H1 (cell line): ENCODE data around the gene NAA10. TPM values are rescaled to one million over a fixed set of nuclear protein-coding genes. Genes with fewer than 3 reads are reported as not detected.

Experiments
- CTCF ChIA-PET: fragments of 300-600 bp; sonication (Branson Sonifier 250); formaldehyde crosslinking; loops from one replicate; lab custom pipeline; 2021; ENCODE audit not compliant: partially characterized antibody; lab: Charles Lee
- POLR2A ChIA-PET: fragments of 300-600 bp; sonication (Branson Sonifier 250); formaldehyde crosslinking; loops from one replicate; lab custom pipeline; 2021; ENCODE audit warnings: inconsistent platforms; ENCODE audit not compliant: partially characterized antibody; lab: Charles Lee
- DNase-seq, 2 experiments: peaks; one replicate each; pipeline versions ENCODE4 v3.0.0 to v3.0.0-alpha.2; 2010 to 2022; ENCODE audit warnings: low spot score in 2 of 2, low read depth in 1 of 2, mixed read lengths in 1 of 2
- FAIRE-seq: peaks from 2 replicates; lab custom pipeline; 2011; peaks lifted over from hg19 to GRCh38; lab: Jason Lieb, UNC
- H2AFZ ChIP-seq: 2 replicates; pipeline ENCODE4 v1.8.1; 2012; ENCODE audit warnings: low read length, inconsistent platforms
- H2AK5ac ChIP-seq: 2 replicates; pipeline ENCODE4 v1.6.1; 2013; ENCODE audit warnings: low read depth, low read length
- H2BK120ac ChIP-seq: replicated peaks from 2 replicates; pipeline ENCODE3; 2013; ENCODE audit warnings: low read depth, low read length, inconsistent platforms
- H2BK12ac ChIP-seq: 2 replicates; pipeline ENCODE4 v1.6.1; 2013; ENCODE audit warnings: low read depth, low read length
- H2BK15ac ChIP-seq: 2 replicates; pipeline ENCODE4 v1.6.1; 2013; ENCODE audit warnings: low read length
- H2BK20ac ChIP-seq: 2 replicates; pipeline ENCODE4 v1.6.1; 2013; ENCODE audit warnings: low read length
- H2BK5ac ChIP-seq: 2 replicates; pipeline ENCODE4 v1.6.1; 2013; ENCODE audit warnings: low read depth, low read length
- H3K14ac ChIP-seq: 2 replicates; pipeline ENCODE4 v1.6.1; 2013; ENCODE audit warnings: inconsistent platforms; ENCODE audit not compliant: insufficient read length
- H3K18ac ChIP-seq: 2 replicates; pipeline ENCODE4 v1.6.1; 2013; ENCODE audit warnings: low read length; ENCODE audit errors: extremely low read depth
- H3K23ac ChIP-seq: 2 replicates; pipeline ENCODE4 v1.6.1; 2013; ENCODE audit warnings: inconsistent platforms; ENCODE audit not compliant: insufficient read length
- H3K23me2 ChIP-seq: 2 replicates; pipeline ENCODE4 v1.6.1; 2013; ENCODE audit warnings: low read depth, low read length
- H3K27ac ChIP-seq: 2 replicates; pipeline ENCODE4 v1.6.1; 2011; ENCODE audit warnings: low read depth, low read length, inconsistent platforms
- H3K27me3 ChIP-seq, 4 experiments: replicated peaks in 1 of 4; 1 replicate in 1 of 4; 2 replicates in 3 of 4; pipeline versions ENCODE4 v1.6.1 to v1.8.1; 2011 to 2013; ENCODE audit warnings: low read length in 3 of 4, mild to moderate bottlenecking in 3 of 4, inconsistent platforms in 2 of 4, mixed read lengths in 2 of 4, moderate library complexity in 1 of 4; ENCODE audit not compliant: control insufficient read depth in 3 of 4, insufficient read depth in 3 of 4; ENCODE audit errors: extremely low read depth in 1 of 4
- H3K36me3 ChIP-seq, 4 experiments: 2 replicates each; pipeline versions ENCODE4 v1.6.1 to v1.8.1; 2011 to 2013; ENCODE audit warnings: mild to moderate bottlenecking in 4 of 4, low read length in 3 of 4, moderate library complexity in 2 of 4, control low read depth in 1 of 4, inconsistent platforms in 1 of 4; ENCODE audit not compliant: insufficient read depth in 4 of 4, control insufficient read depth in 2 of 4
- H3K4ac ChIP-seq: replicated peaks from 2 replicates; pipeline ENCODE3; 2013; ENCODE audit warnings: low read length, low read depth, mixed read lengths, inconsistent platforms; ENCODE audit not compliant: insufficient read length
- H3K4me1 ChIP-seq, 4 experiments: replicated peaks in 1 of 4; 1 replicate in 1 of 4; 2 replicates in 3 of 4; pipeline versions ENCODE4 v1.6.1 to v1.8.1; 2011 to 2013; ENCODE audit warnings: low read length in 3 of 4, inconsistent platforms in 2 of 4, mixed read lengths in 1 of 4; ENCODE audit not compliant: insufficient read depth in 4 of 4, control insufficient read depth in 3 of 4
- H3K4me2 ChIP-seq, 2 experiments: 2 replicates each; pipeline versions ENCODE4 v1.6.1 to v1.8.1; 2011 to 2013; ENCODE audit warnings: low read depth in 2 of 2, low read length in 2 of 2, control low read depth in 1 of 2, inconsistent platforms in 1 of 2, mild to moderate bottlenecking in 1 of 2; ENCODE audit not compliant: insufficient read depth in 1 of 2
- H3K4me3 ChIP-seq, 4 experiments: fragments of 200-600, 300-600 bp in 1 of 4; sonication (generic), shearing (Covaris generic), sonication (Bioruptor Twin) in 1 of 4; 2 replicates each; pipeline versions ENCODE4 v1.5.1 to v1.8.1; 2011 to 2016; ENCODE audit warnings: low read length in 4 of 4, low read depth in 3 of 4, control low read depth in 2 of 4, inconsistent platforms in 2 of 4, mild to moderate bottlenecking in 2 of 4, mixed read lengths in 1 of 4, moderate library complexity in 1 of 4; ENCODE audit not compliant: insufficient read depth in 2 of 4; ENCODE audit errors: extremely low read depth in 1 of 4
- H3K56ac ChIP-seq: replicated peaks from 2 replicates; pipeline ENCODE3; 2013; ENCODE audit warnings: low read depth, mild to moderate bottlenecking, mixed read lengths, low read length, inconsistent platforms; ENCODE audit not compliant: insufficient read length
- H3K79me1 ChIP-seq: 2 replicates; pipeline ENCODE4 v1.6.1; 2013; ENCODE audit warnings: low read depth, low read length, control low read depth
- H3K79me2 ChIP-seq, 2 experiments: 2 replicates each; pipeline versions ENCODE4 v1.6.1 to v1.8.1; 2012 to 2013; ENCODE audit warnings: low read length in 2 of 2, mild to moderate bottlenecking in 2 of 2, inconsistent platforms in 1 of 2; ENCODE audit not compliant: insufficient read depth in 2 of 2, control insufficient read depth in 1 of 2
- H3K9ac ChIP-seq, 4 experiments: replicated peaks in 1 of 4; 1 replicate in 1 of 4; 2 replicates in 3 of 4; pipeline versions ENCODE4 v1.6.1 to v1.8.1; 2011 to 2013; ENCODE audit warnings: low read depth in 3 of 4, low read length in 3 of 4, control low read depth in 2 of 4, mild to moderate bottlenecking in 2 of 4, moderate library complexity in 2 of 4, inconsistent platforms in 1 of 4; ENCODE audit errors: extremely low read depth in 1 of 4
- H3K9me3 ChIP-seq, 2 experiments: 2 replicates each; pipeline versions ENCODE4 v1.6.1 to v1.8.1; 2012 to 2013; ENCODE audit warnings: mild to moderate bottlenecking in 2 of 2, moderate library complexity in 2 of 2, control low read depth in 1 of 2, inconsistent platforms in 1 of 2, low read depth in 1 of 2, low read length in 1 of 2, mixed read lengths in 1 of 2; ENCODE audit not compliant: insufficient read depth in 2 of 2
- H4K20me1 ChIP-seq, 2 experiments: replicated peaks in 1 of 2; 2 replicates each; pipeline versions ENCODE3 to v1.8.1; 2011 to 2013; ENCODE audit warnings: inconsistent platforms in 2 of 2, low read length in 2 of 2, mild to moderate bottlenecking in 1 of 2; ENCODE audit not compliant: insufficient read depth in 2 of 2, control insufficient read depth in 1 of 2
- H4K5ac ChIP-seq: 2 replicates; pipeline ENCODE4 v1.6.1; 2013; ENCODE audit warnings: low read length, low read depth, mixed read lengths, inconsistent platforms; ENCODE audit not compliant: insufficient read length
- H4K8ac ChIP-seq: 2 replicates; pipeline ENCODE4 v1.8.0; 2013; ENCODE audit warnings: mild to moderate bottlenecking, moderate library complexity, low read length, inconsistent platforms; ENCODE audit not compliant: insufficient read depth; ENCODE audit errors: extremely low read depth
- H4K91ac ChIP-seq: replicated peaks from 2 replicates; pipeline ENCODE3; 2013; ENCODE audit warnings: low read length, mixed read lengths, inconsistent platforms; ENCODE audit not compliant: insufficient read length
- BRCA1 ChIP-seq: IDR thresholded peaks from 2 replicates; pipeline ENCODE4 v1.6.1; 2012; ENCODE audit warnings: low read depth, low read length, improper control_type of control experiment
- CBX5 ChIP-seq: fragments of 300-800, 300-1000 bp; sonication (generic); IDR thresholded peaks from 2 replicates; pipeline ENCODE4 v1.7.1; 2016; ENCODE audit warnings: antibody characterized with exemption, low read length, low read depth
- CBX8 ChIP-seq: fragments of 300-800, 300-1000 bp; sonication (generic); IDR thresholded peaks from 2 replicates; pipeline ENCODE4 v1.7.1; 2016; ENCODE audit warnings: low read depth, low read length, borderline replicate concordance
- CREB1 ChIP-seq: IDR thresholded peaks from 2 replicates; pipeline ENCODE4 v1.6.1; 2012; ENCODE audit warnings: inconsistent platforms
- EZH2 ChIP-seq: fragments of 200-600 bp; sonication (generic); IDR thresholded peaks from 2 replicates; pipeline ENCODE4 v1.7.1; 2012; ENCODE audit warnings: low read depth, mild to moderate bottlenecking, moderate library complexity, low read length, inconsistent platforms; ENCODE audit not compliant: severe bottlenecking
- HDAC6 ChIP-seq: IDR thresholded peaks from one replicate; pipeline ENCODE4 v1.7.1; 2012; ENCODE audit warnings: low read depth, mild to moderate bottlenecking, inconsistent platforms, low read length, moderate library complexity
- MAFK ChIP-seq: IDR thresholded peaks from 2 replicates; pipeline ENCODE4 v1.6.1; 2012; ENCODE audit warnings: low read depth, mild to moderate bottlenecking, improper control_type of control experiment, low read length
- POLR2A ChIP-seq, 2 experiments: IDR thresholded peaks; 1 replicate in 1 of 2; 2 replicates in 1 of 2; pipeline ENCODE4 v1.6.1; 2011; ENCODE audit warnings: low read depth in 2 of 2, low read length in 2 of 2, mild to moderate bottlenecking in 2 of 2; ENCODE audit errors: control extremely low read depth in 1 of 2
- RBBP5 ChIP-seq: IDR thresholded peaks from 2 replicates; pipeline ENCODE4 v1.7.1; 2012; ENCODE audit warnings: low read depth, mild to moderate bottlenecking, inconsistent platforms, low read length, moderate library complexity, borderline replicate concordance
- RFX5 ChIP-seq: IDR thresholded peaks from 2 replicates; pipeline ENCODE4 v1.6.1; 2011; ENCODE audit warnings: low read depth, low read length, improper control_type of control experiment, borderline replicate concordance
- RNF2 ChIP-seq: fragments of 200-900, 300-1000 bp; sonication (generic); IDR thresholded peaks from 2 replicates; pipeline ENCODE4 v1.7.1; 2016; ENCODE audit warnings: borderline replicate concordance, low read depth, mild to moderate bottlenecking, antibody characterized with exemption, low read length; ENCODE audit not compliant: poor library complexity, severe bottlenecking; ENCODE audit errors: missing control alignments
- SP1 ChIP-seq: IDR thresholded peaks from 2 replicates; pipeline ENCODE4 v1.6.1; 2011; ENCODE audit warnings: low read depth, low read length
- SP4 ChIP-seq: IDR thresholded peaks from 2 replicates; pipeline ENCODE4 v1.6.1; 2012; ENCODE audit warnings: low read length, inconsistent platforms
- YY1 ChIP-seq: IDR thresholded peaks from 2 replicates; pipeline ENCODE4 v1.6.1; 2011; ENCODE audit warnings: low read depth, mild to moderate bottlenecking, low read length
- WGBS, 2 experiments: shearing (Covaris generic) in 1 of 2; methylation state at CpG; one replicate each; pipeline versions ENCODE4 v1.1.6 to v1.1.7; 2013 to 2015; ENCODE audit warnings: low lambda C conversion rate in 2 of 2, mixed read lengths in 2 of 2, inconsistent platforms in 1 of 2, low coverage in 1 of 2, missing lambda C conversion rate in 1 of 2; ENCODE audit not compliant: insufficient replicate concordance in 2 of 2, insufficient coverage in 1 of 2, insufficient read length in 1 of 2; ENCODE audit errors: extremely low coverage in 1 of 2, missing lambda C conversion rate in 1 of 2; 5-methylcytosine and 5-hydroxymethylcytosine counted together
- polyA plus RNA-seq, 7 experiments: library from polyadenylated mRNA; depleted of rRNA in 3 of 7; stranded (reverse) in 5 of 7; unstranded in 2 of 7; fragments of >200 nt in 5 of 7; fragments of 200-250 nt in 2 of 7; gene quantifications; 1 replicate in 5 of 7; 2 replicates in 1 of 7; 4 replicates in 1 of 7; pipeline versions ENCODE4 v1.2.1 to v1.2.3, GENCODE V29; 2011 to 2013; ENCODE audit warnings: missing spikeins in 2 of 7, mixed read lengths in 2 of 7
- total RNA-seq: library from RNA; stranded (reverse); fragmentation: NEBNext Ultra II Directional; extraction: Animal tissue kit (Norgen Biotek cat#: 25700); gene quantifications from 2 replicates; pipeline ENCODE4 v1.2.1, GENCODE V29; 2021

NAA10 gene
- total and polyA plus RNA-seq, 2 of the 8 experiments (the other 6 are each of a cell fraction or from before 2014, with no cell fraction given), result 80.4 to 98.8 TPM

GRCh38 chrX:153931748-153932147, 3.1 kb downstream of the NAA10 start:
- H3K4ac ChIP-seq, result no peak overlapping the region
- H3K23ac ChIP-seq, result no peak overlapping the region
- H4K20me1 ChIP-seq, result peaks cover 0 to 3% of the 10 kb centered on the region in 2 experiments
- H3K14ac ChIP-seq, result no peak overlapping the region
- no peak overlapping the region for H3K56ac ChIP-seq
- FAIRE-seq, result no peak
- no peak overlapping the region for H3K9ac ChIP-seq
- no peak overlapping the region for H4K91ac ChIP-seq
- no peak overlapping the region for H2BK12ac ChIP-seq
- no peak overlapping the region for H2AFZ ChIP-seq
- no peaks in the 10 kb centered on the region for H3K79me1 ChIP-seq
- H3K79me2 ChIP-seq, result peaks cover 0 to 13% of the 10 kb centered on the region in 2 experiments; a peak in 2 of 4 replicates
- H3K4me2 ChIP-seq, result no peak overlapping the region
- H3K23me2 ChIP-seq, result peaks cover 11% of the 10 kb centered on the region; the same call in 1 of the 2 replicates
- H2BK5ac ChIP-seq, result no peak overlapping the region
- no peak overlapping the region for H4K8ac ChIP-seq
- no peaks in the 10 kb centered on the region for H3K27me3 ChIP-seq
- DNase-seq, result no peak
- CTCF ChIA-PET, result interaction anchor here (1.4 to 19.6 kb wide), 2 partner anchors 9 to 17 kb away, joined by 7 to 272 read pairs; partner anchors contain the start of gene RENBP
- H2BK120ac ChIP-seq, result no peak overlapping the region
- H3K36me3 ChIP-seq, result peaks cover 0 to 10% (median 4%) of the 10 kb centered on the region in 4 experiments; a peak in 2 of 8 replicates
- H3K4me3 ChIP-seq, result no peak overlapping the region
- no peak overlapping the region for H3K18ac ChIP-seq
- POLR2A ChIA-PET, result interaction anchor here (14.9 kb wide), 1 partner anchor 10 kb away, joined by 231 read pairs; the partner anchor contains the start of genes NAA10 and RENBP
- H3K27ac ChIP-seq, result no peak overlapping the region
- no peak overlapping the region for H4K5ac ChIP-seq
- no peak overlapping the region for H2BK15ac ChIP-seq
- WGBS, 2 experiments, result 92% methylated on average over 6 of the region's 13 CpGs; no CpG with 5 or more reads in 1 of the 2 experiments
- no peaks in the 10 kb centered on the region for H3K9me3 ChIP-seq
- TF ChIP-seq CBX8 (no peak), POLR2A (IDR thresholded peaks at IDR 0.05; ENCODE audit: control extremely low read depth in 1 of 2, low read depth in 2 of 2, low read length in 2 of 2) (no peak), RBBP5 (no peak), CBX5 (no peak), EZH2 (no peak), YY1 (no peak), MAFK (no peak), SP1 (no peak), RNF2 (no peak), CREB1 (no peak), SP4 (no peak), RFX5 (no peak), HDAC6 (no peak), BRCA1 (no peak)
- TF ChIP-seq, all 59 proteins: peak for 0
- peaks cover 0 to 17% (median 10%) of the 10 kb centered on the region in 4 experiments; a peak in 6 of 7 replicates for H3K4me1 ChIP-seq
- no peak overlapping the region for H2BK20ac ChIP-seq
- H2AK5ac ChIP-seq, result no peak overlapping the region
